A549 (cell line): Measurements from ENCODE around the gene ISOC1.

Source experiments
- CTCF ChIP-seq: fragments of >200 bp; sonication (Bioruptor Twin); formaldehyde crosslinking; IDR thresholded peaks from 3 replicates; pipeline ENCODE4 v1.5.1; 2016
- KDM1A ChIP-seq: fragments of 200-600 bp; sonication (generic); IDR thresholded peaks from 2 replicates; pipeline ENCODE4 v1.6.1; 2016; ENCODE audit warnings: low read depth, mild to moderate bottlenecking
- NPAS2 ChIP-seq: fragments of 250-450 bp; sonication (Bioruptor Pico); IDR thresholded peaks from 2 replicates; pipeline ENCODE4 v1.8.0; 2022; ENCODE audit warnings: mild to moderate bottlenecking, moderate library complexity, borderline replicate concordance
- POLR2A ChIP-seq: IDR thresholded peaks from 2 replicates; pipeline ENCODE4 v1.6.1; 2012; ENCODE audit warnings: mild to moderate bottlenecking, low read length
- RNF2 ChIP-seq: fragments of 200-600 bp; sonication (generic); IDR thresholded peaks from 2 replicates; pipeline ENCODE4 v1.6.1; 2016; ENCODE audit warnings: low read depth, mild to moderate bottlenecking, antibody characterized with exemption, moderate library complexity, borderline replicate concordance
- TP53 ChIP-seq: fragments of 250-450 bp; sonication (Bioruptor Pico); IDR thresholded peaks from 2 replicates; pipeline ENCODE4 v1.5.0; 2021; ENCODE audit warnings: mild to moderate bottlenecking, moderate library complexity

- no peak for TF ChIP-seq POLR2A
- no peak for TF ChIP-seq RNF2
- TF ChIP-seq CTCF: no peak
- no peak for TF ChIP-seq KDM1A
- no peak for TF ChIP-seq TP53 (CRISPR knock-in tag)
- no peak for TF ChIP-seq NPAS2 (CRISPR knock-in tag)
Observed at GRCh38 chr5:129104915-129105455, 10.4 kb downstream of the ISOC1 start.
